ENCODE data around the gene SVEP1. TPM values are rescaled to one million over a fixed set of nuclear protein-coding genes. Genes with fewer than 3 reads are reported as not detected.

The SVEP1 gene
- total RNA-seq (2021; ENCODE audit: unreplicated experiment) (0.05 TPM), Bru-seq, nascent RNA (percentile 10 among the genes with signal in this experiment), BruChase-seq, experiment 1, labeled RNA remaining after a 2-hour chase (percentile 11 among the genes with signal in this experiment), BruChase-seq, experiment 2, labeled RNA remaining after a 6-hour chase (percentile 3 among the genes with signal in this experiment)
- polyA plus RNA-seq (2012; ENCODE audit: insufficient read length), result 0.01 TPM
- long read RNA-seq, result 0 reads

DNA sequence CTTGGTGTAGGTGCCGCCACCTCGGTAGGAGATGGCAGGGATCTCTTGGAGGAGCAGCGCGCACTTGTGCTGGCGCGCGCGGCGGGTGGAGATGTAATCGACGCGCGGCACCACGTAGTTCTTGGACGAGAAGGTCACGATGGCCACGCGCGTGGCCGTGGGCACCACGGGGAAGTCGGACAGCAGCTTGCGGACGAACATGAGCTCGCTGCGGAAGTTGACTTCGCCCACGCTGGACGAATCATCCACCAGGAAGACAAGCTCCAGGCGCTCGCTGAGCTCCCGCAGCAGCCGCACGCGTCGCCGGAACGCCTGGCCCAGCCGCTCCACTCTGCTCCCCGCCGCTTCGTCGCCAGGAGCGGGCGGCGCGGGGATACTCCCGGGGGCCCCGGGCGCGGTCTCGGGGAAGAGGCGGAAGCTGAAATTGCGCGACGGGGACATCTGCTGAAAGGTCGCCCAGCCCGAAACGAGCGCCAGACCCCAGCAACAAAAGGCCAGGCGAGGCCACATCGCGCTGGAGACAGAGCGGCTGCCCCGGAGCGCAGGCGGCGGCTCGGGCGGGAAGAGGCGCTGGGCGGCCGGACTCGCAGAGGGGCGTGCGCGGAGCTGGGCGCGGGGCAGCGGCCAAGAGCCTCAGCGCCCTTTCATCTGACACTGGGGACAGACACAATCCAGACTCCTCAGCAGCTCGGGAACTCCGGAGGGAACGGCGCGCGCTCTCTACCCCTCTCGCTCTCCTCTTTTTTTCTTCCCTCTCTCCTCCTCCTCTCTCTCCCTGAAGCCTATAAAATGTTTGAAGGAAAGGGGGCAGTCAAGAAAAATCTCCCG is at the start of gene SVEP1:
SVEP1 (minus strand) TSS at position 708 of the 828 bp plus-strand sequence; CDS start at position 510, 198 bp downstream.
- Histone ChIP-seq H3K9me3 (ENCODE audit: control insufficient read depth, insufficient read depth, low read depth, low read length) (no peaks in the 10 kb centered on the region), H3K27ac (ENCODE audit: low read length) (no peak within 1 kb of the TSS), H3K36me3 (ENCODE audit: control insufficient read depth, insufficient read depth, low read length) (no peaks in the 10 kb centered on the region), H3K27me3 (ENCODE audit: control insufficient read depth, insufficient read depth, low read length) (no peaks in the 10 kb centered on the region; the same call in 1 of the 2 replicates), H3K4me1 (ENCODE audit: control insufficient read depth, insufficient read depth, low read length) (no peaks in the 10 kb centered on the region), H3K4me3 (ENCODE audit: low read depth in 2 of 2, low read length in 2 of 2) (peak within 1 kb of the TSS in 1 of 2 experiments; percentile 13; a peak in 1 of 4 replicates)
- in situ Hi-C loops (cut with HindIII; ENCODE audit: low pct_unique_long_range_greater_than_20kb, low sequenced_read_pairs) (no loop called here), intact Hi-C loops (cut with micrococcal nuclease; ENCODE audit: unreplicated experiment) (no loop called here)
- CTCF ChIA-PET, result no interaction called here
- no TSS peak for BruUV-seq (replicated peaks)
- no peak for DNase-seq (ENCODE audit: low read depth, low spot score)
- TF ChIP-seq CTCF (IDR thresholded peaks at IDR 0.05) (no peak), POLR2AphosphoS5 (IDR thresholded peaks at IDR 0.05; ENCODE audit: low read depth, low read length) (no peak), SIN3A (IDR thresholded peaks at IDR 0.05; ENCODE audit: borderline replicate concordance, insufficient read depth, low read depth, low read length) (no peak), TCF7L2 (IDR thresholded peaks at IDR 0.05; ENCODE audit: low read depth, low read length) (no peak)
- TF ChIP-seq, protein P1, sequence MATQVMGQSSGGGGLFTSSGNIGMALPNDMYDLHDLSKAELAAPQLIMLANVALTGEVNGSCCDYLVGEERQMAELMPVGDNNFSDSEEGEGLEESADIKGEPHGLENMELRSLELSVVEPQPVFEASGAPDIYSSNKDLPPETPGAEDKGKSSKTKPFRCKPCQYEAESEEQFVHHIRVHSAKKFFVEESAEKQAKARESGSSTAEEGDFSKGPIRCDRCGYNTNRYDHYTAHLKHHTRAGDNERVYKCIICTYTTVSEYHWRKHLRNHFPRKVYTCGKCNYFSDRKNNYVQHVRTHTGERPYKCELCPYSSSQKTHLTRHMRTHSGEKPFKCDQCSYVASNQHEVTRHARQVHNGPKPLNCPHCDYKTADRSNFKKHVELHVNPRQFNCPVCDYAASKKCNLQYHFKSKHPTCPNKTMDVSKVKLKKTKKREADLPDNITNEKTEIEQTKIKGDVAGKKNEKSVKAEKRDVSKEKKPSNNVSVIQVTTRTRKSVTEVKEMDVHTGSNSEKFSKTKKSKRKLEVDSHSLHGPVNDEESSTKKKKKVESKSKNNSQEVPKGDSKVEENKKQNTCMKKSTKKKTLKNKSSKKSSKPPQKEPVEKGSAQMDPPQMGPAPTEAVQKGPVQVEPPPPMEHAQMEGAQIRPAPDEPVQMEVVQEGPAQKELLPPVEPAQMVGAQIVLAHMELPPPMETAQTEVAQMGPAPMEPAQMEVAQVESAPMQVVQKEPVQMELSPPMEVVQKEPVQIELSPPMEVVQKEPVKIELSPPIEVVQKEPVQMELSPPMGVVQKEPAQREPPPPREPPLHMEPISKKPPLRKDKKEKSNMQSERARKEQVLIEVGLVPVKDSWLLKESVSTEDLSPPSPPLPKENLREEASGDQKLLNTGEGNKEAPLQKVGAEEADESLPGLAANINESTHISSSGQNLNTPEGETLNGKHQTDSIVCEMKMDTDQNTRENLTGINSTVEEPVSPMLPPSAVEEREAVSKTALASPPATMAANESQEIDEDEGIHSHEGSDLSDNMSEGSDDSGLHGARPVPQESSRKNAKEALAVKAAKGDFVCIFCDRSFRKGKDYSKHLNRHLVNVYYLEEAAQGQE (IDR thresholded peaks at IDR 0.05; ENCODE audit: insufficient read depth in 1 of 2, low read depth in 2 of 2, low read length in 1 of 2), result no peak
- POLR2A ChIA-PET, result no interaction called here
- no peak for ATAC-seq

DNA sequence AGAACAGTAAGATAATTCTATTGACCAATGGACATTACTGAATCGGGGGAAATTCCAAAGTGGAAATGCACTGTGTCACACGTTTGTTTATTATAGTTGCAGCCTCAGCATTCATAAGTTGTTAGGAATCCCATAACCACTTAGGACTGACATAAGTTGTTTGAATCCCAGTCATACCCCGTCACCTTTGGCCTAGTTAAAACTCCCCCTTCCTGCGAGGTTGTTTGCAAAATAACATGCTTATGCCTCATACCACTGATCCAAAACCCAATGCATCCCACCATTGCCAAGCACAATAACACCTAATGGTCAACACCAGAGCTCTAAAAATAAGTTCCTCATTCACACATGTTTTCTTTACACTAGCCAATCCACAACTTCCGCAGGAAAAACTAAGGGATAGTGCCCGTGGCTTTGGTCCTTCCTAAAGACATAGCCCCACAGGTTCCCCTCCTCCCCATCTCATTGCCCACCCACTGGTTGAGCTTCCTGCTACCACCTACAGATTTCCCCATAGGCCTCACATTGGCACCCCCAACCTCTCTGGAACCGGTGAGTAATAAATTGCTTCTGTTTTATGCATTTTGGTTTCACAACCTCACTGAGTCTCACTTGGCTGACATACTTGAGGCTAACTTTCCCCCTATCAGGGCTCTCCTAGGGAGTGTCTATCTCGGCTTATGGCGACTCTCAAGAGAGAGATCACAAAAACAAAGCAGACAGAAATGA is 46.7 kb upstream of the SVEP1 start:
- no peak for DNase-seq (ENCODE audit: low read depth, low spot score)
- no peaks in the 10 kb centered on the region for H3K27me3 ChIP-seq (ENCODE audit: control insufficient read depth, insufficient read depth, low read length)
- TF ChIP-seq, protein P1 (IDR thresholded peaks at IDR 0.05; ENCODE audit: insufficient read depth in 1 of 2, low read depth in 2 of 2, low read length in 1 of 2), result no peak
- no peak for TF ChIP-seq POLR2AphosphoS5 (IDR thresholded peaks at IDR 0.05; ENCODE audit: low read depth, low read length)
- no peak overlapping the region for H3K4me3 ChIP-seq (ENCODE audit: low read depth in 2 of 2, low read length in 2 of 2)
- H3K27ac ChIP-seq (ENCODE audit: low read length), result no peak overlapping the region
- BruUV-seq (replicated peaks), result no TSS peak
- intact Hi-C loops (cut with micrococcal nuclease; ENCODE audit: unreplicated experiment), result no loop called here
- no peaks in the 10 kb centered on the region for H3K36me3 ChIP-seq (ENCODE audit: control insufficient read depth, insufficient read depth, low read length)
- in situ Hi-C loops (cut with HindIII; ENCODE audit: low pct_unique_long_range_greater_than_20kb, low sequenced_read_pairs), result no loop called here
- ATAC-seq, result peak; percentile 30; the same call in 1 of the 2 replicates
- H3K4me1 ChIP-seq (ENCODE audit: control insufficient read depth, insufficient read depth, low read length), result no peaks in the 10 kb centered on the region
- ChIA-PET POLR2A (no interaction called here), CTCF (no interaction called here)
- no peaks in the 10 kb centered on the region for H3K9me3 ChIP-seq (ENCODE audit: control insufficient read depth, insufficient read depth, low read depth, low read length)
